ENCODE measurements around the gene ZNF423.

The ZNF423 gene

GRCh38 chr16:49442805-49443204 lies 413.1 kb downstream of the ZNF423 start:
- DNase-seq, result no peak

- peak; percentile 48 for DNase-seq
Measured at GRCh38 chr16:49441366-49441780, 414.5 kb downstream of the ZNF423 start.

GRCh38 chr16:49440156-49441065 lies 415.5 kb downstream of the ZNF423 start:
- DNase-seq, result peak; percentile 60

- DNase-seq, result no peak
Measured at GRCh38 chr16:49439676-49440075, 416.2 kb downstream of the ZNF423 start.

GRCh38 chr16:49439050-49439449 lies 416.9 kb downstream of the ZNF423 start:
- no peak for DNase-seq

Data from NCI-H2171 treated with DMSO at 0.1 percent for 48 hours (cell line).